Stimulated activated CD8-positive, alpha-beta memory T cell treated with anti-CD3 and anti-CD28 coated beads, Interleukin-12 subunit alpha, Interleukin-12 subunit beta, amount 100 ng/mL, for 24 hours (primary cell): ENCODE results near the gene CPEB3.
"Not testable (repeated sequence)": the region's sequence is repeated elsewhere in the genome, so short reads cannot be mapped to it uniquely, and the experiment has no call there.

Experiments
- DNase-seq: peaks from one replicate; pipeline ENCODE4 v3.0.0-alpha.2; 2020; ENCODE audit errors: extremely low read depth

Gene CPEB3

DNA sequence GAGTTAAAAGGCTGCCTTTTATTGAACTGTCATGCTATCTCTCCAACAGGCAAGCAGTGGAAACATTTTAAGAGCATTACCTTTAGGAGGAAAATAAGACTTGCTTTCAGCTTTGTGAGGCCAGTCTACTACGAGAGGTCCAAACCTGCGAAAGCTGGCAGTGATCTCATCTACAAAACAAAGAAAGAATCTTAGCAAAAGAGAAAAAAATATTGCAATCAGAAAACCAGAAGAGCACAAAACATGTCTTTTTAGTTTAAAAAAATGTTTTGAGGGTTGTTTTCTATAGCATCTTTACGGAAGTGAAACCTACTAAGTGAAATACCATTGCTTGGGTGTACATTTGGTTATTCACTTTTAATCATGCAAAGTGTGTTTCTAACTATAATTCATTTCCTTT is 147.9 kb downstream of the CPEB3 start:
- no peak for DNase-seq

DNA sequence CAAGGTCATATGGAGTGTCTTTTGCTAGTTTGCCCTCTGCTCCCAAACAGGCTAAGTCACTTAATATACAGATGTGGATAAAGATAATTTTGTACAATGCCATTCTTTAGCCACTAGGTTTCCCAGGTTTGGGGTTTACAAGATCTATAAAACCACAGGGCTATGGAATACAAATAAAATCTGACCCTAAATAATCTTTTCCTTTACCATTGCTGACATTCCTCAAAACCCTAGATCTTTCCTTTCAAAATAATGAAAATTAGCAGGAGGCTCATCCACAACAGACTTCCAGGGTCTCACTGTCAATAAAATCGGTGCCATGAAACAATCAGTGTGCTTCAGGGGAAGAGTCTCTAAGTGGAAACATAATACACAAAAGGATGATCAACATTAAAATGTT is 148.4 kb downstream of the CPEB3 start:
- no peak for DNase-seq

DNA sequence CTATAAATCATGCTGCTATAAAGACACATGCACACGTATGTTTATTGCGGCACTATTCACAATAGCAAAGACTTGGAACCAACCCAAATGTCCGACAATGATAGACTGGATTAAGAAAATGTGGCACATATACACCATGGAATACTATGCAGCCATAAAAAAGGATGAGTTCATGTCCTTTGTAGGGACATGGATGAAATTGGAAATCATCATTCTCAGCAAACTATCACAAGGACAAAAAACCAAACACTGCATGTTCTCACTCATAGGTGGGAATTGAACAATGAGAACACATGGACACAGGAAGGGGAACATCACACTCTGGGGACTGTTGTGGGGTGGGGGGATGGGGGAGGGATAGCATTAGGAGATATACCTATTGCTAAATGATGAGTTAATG is 149.7 kb downstream of the CPEB3 start:
- not testable (repeated sequence) for DNase-seq

DNA sequence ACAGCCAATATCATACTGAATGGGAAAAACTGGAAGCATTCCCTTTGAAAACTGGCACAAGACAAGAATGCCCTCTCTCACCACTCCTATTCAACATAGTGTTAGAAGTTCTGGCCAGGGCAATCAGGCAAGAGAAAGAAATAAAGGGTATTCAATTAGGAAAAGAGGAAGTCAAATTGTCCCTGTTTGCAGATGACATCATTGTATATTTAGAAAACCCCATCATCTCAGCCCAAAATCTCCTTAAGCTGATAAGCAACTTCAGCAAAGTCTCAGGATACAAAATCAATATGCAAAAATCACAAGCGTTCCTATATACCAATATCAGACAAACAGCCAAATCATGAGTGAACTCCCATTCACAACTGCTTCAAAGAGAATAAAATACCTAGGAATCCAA is 156.8 kb downstream of the CPEB3 start:
- not testable (repeated sequence) for DNase-seq

DNA sequence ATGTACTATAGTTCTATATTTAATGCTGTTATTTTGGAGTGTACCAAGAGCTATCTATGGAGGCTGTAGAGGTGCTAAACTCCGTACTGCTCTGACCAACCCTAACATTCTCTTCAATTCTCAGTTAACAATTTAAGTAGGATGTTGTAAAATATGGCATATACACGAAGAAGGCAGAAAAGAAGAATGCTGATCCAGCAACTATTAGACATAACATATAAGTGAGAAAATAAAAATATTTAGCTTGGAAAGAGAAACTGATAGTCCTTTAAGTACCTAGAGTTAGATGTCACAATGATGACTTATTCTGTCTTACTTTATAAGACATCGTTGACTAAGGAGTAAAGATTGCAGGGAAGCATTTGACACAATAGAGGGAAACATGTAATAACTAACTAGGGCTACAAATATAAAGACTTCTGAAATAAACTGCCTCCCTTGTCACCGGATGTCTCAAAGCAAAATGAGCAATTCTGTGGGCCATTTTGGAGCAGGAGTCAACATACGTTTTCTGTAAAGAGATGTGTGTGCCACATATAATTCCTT is 159.5 kb downstream of the CPEB3 start:
- no peak for DNase-seq

DNA sequence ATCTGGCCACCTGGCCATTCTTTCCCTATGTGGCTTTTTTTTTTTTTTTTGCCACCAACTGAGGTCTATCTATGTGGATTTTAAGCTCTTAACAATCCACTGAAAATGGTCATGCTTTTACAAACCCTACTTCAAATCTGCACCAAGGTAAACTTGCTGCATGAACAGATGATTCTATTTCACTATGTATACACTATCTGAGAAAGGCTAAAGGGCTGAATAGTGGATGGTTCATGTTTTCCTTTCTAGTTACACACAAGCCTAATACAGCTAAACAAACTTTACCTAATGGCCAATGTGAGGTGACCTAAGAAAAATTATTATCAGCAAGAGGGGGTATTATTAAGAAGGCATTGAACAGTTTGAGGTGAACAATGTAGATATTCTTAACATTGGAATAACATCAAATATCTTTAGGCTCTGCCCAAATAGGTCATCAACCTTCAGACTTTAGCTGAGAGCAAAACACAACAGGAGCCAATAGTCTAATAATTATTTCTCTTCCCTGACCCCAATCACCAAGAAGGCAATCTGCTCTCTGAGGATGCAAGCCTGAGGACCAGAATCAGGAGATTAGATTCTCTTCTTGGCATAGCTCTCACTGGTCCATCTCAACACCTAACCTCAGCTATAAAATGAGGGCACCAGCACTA is 160.1 kb downstream of the CPEB3 start:
- no peak for DNase-seq

DNA sequence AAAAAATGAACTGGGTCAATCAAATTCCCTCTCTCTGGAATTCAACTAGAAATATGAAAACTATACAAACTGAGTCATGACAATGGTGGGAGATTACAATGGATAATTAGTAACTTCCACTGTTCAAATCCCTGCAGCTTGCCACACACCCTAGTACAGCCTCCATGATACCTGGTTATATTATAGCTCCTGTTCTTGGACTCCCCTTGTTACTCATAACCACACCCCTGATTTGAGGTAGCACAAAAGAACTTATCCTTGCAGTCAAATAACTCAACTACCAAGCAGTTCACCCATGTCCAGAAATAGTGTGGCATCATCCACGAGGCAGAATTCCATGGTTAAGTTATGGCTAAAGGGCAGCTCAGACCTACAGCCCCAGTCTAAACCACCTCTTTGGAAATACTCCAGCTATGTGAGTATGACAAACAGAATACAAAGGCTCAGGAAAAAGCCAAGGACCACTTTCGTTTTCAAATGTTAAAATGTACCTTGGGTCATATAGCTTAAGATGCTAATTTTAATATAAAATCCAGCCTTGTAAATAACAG is 164.7 kb downstream of the CPEB3 start:
- no peak for DNase-seq

DNA sequence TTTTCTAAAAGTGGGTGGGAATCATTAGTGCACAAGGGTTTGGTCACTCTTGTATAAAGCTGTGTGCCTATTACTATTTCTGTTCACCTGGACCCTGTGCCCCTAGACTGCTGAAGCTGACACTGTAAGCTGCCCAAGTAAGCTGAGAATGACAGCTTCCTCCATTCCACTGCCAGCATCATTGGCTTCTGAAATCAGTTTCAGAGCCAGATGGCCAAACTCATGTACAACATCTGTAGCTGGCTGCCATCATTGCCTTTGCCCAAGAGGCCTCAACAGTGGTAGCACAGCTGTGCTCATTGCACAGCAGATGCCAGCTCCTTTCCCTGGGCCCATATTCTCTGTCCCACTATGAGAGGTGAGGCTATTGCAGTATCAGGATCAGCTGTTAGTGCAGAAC is 165.7 kb downstream of the CPEB3 start:
- DNase-seq = no peak

DNA sequence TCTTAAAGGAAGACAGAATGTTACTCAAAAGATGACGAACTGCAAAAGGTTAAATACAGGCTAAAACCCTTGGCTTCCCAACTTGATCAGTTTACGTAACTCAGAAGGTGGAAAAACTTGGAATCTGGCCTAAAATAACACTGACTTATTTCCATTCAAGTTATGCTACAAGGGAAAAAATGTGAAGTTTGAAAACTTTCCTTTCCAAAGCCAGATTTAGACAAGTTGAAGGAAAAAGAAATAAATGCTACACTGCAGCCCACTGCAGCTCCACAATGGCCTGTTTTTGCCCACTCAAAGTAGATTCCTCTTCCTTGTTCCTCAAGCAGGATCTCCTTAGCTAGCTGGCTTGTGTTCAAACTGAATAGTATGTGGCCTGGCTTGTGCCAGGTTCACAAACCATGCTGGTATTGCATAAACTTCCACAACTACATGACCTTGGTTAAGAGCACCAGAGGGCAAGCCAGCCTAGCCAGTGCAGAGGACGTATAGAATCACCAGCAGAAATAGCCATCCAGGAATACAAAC is 166.2 kb downstream of the CPEB3 start:
- no peak for DNase-seq

DNA sequence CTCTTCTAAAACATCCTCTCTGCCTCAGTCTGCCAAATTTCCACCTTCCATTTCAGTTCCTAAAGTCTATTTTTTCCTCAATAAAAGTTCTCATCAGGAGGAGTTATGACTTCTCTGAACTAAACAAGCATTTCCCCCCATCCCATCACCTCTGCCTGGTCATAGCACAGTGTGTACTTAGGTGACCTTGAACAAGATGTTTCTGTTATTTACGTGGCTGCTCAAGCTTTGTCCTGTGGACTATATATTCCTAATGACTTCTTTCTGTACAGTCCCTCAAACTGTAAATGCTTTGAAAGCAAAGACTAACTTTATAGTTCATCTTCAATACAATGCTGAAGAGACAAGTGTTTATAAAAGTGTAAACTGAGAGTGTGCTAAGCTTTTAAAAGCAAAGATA is 166.9 kb downstream of the CPEB3 start:
- DNase-seq = no peak

DNA sequence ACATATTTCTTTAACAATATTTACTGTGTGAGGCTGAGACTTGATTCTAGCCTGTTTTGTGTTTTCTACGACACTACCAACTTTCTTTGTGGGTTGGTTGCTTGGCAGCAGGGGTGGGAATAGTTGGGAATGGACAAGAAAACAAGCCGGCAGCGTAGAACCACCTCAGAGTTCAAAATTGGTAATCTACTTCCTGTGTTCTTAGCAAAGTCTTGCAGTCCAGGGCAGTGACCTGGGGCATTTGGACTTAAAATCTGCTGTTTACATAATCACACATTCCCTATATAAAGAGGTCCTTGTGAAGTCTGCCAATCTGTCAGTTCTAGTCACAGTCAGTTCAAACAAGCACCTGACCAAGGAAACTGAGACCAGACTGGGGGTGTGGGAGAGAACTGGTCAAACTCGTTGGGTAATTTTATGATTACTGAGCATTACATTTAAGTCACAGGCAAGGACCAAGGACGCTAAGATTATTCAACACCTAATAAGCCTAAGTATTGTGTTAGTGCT is 167.9 kb downstream of the CPEB3 start:
- no peak for DNase-seq

DNA sequence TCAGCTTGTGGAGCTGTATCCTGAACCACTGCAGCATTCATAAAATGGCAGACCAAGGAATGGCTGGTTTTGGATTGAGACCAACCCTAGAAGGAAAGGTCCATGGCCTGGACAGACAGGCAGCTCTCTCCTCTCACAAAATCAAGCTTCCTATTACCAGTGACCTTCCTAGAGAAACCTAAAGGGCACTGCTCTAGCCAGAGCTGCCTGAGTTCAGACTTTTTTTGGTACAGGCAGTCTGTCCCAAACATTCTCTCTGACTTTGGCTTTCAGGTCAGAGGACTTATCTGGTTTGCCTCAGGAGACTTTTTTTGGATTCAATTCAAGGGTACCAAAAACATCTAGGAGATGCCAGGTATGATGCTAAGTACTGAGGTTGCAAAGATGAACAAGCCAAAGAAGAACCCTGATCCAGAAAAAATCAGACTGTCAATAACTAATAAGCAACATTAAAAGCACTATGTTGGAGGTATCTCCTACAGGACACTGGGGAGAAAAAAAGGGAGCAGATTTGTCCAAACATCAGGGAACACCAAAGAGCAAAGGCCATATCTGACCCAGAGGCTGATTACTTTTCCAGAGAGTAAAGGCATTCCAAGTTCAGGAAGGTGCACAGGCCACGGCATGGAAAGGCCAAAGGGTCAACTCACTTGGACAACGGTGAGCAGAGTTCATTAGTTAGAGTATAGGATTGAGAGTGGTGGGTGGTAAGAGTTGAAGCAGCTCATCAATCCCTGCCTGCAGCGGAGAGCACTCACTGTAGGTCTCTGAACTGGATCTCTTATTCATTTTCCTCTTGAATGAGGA is 169.0 kb downstream of the CPEB3 start:
- no peak for DNase-seq

DNA sequence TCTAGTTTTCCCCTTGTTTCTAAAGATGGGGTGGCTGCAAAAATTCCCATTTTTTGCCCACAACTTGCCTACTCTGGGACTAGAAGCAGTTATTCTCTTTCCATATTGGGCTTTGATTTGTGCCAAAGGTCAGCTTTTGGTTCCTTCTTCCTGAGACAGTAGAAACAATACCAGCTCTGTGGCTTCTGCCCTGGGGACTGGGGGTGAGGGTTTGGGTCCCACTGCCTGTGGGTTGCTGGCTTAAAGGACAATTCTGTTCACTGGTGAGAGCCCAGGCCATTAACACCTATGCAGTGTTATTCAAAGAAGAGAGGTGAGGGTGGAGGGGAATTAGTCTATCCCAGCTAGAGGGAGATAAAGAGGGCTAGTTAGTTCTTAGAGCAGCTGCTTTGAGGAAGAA is 171.5 kb downstream of the CPEB3 start:
- DNase-seq = no peak

DNA sequence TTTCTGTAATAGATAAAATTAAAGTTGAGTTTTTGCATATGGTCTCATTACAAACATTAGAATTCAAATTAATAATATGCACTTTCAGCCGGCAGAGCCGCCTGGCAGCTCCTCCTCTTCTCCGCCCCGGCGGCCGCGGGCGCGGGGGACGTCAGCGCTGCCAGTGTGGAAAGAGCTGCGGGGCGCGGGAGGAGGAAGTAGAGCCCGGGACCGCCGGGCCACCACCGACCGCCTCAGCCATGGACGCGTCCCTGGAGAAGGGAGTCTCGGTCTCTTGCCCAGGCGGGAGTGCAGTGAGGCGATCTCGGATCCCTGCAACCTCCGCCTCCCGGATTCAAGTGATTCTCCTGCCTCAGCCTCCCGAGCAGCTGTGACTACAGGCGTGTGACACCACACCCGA is 176.0 kb downstream of the CPEB3 start:
- DNase-seq = not testable (repeated sequence)

DNA sequence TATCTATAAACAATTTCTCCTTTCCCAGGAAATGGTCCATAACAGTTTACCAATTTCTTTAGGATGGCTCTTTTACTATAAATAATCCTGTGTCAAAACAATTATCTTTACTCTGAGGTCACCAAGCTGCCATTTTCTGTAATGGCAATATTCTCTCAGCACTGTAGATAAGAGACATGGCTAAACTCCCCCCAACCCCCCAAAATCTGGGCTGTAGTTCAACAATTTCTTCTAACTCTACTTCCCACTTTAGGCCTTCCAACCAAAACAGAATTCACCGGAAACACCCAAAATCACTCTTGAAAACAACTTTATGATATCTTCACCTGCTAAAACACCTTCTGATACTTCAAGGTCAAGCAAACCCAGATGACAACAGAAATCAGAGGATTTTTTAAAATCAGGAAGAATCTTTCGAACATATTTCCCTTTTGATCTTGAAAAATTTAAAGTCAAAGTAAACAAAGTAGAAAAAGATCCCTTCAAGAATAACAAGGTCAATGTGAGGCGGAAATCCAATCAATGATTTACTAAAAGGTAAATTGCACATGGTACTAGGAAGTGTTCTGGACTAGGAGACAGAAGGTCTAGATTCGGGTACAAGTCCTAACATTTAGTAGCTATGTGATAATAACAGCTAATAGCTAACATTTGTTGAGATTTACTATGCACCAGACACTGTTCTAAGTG is 176.8 kb downstream of the CPEB3 start:
- no peak for DNase-seq

DNA sequence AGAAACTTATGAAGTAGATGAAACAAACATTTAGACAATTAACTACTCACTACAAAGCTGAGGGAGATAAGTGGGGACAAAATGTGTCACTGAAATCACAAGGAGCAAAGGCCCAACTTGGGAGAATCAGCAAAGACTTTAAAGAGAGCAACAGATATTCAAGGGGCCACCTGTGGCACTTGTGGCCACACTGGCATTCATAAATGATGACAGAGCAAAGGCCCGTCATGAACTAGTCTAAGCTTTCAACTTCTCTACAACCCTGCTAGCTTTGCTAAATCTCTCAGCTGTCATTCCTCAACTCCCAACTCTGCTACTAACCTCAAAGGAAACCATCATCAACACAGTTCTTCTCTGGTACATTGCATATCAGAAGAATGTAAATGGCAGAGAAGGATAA is 178.4 kb downstream of the CPEB3 start:
- no peak for DNase-seq

DNA sequence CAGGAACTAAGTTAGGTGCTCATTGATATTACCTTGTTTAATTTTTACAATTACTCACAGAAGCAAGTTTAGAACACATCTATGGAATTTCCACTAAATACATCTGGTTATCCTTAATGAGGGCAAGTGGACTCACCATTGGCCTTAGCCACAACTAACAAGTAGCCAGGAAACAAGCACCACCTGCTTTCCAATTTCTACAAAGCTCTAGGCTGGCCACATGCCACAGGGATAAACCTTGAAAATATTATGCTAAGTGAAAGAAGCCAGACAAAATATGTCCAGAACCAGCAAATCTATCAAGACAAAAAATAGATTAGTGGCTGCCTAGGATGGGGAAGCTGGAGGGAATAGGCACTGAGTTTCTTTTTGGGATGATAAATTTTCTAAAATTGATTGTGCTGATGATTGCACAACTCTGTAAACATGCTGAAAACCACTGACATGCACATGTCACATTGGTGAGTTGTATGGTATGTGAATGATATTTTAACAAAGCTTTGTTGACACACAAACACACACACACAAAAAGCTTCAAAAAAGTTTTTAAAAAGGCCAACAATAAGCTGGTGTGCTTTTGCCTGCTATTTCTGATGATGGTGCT is 179.4 kb downstream of the CPEB3 start:
- DNase-seq = no peak

DNA sequence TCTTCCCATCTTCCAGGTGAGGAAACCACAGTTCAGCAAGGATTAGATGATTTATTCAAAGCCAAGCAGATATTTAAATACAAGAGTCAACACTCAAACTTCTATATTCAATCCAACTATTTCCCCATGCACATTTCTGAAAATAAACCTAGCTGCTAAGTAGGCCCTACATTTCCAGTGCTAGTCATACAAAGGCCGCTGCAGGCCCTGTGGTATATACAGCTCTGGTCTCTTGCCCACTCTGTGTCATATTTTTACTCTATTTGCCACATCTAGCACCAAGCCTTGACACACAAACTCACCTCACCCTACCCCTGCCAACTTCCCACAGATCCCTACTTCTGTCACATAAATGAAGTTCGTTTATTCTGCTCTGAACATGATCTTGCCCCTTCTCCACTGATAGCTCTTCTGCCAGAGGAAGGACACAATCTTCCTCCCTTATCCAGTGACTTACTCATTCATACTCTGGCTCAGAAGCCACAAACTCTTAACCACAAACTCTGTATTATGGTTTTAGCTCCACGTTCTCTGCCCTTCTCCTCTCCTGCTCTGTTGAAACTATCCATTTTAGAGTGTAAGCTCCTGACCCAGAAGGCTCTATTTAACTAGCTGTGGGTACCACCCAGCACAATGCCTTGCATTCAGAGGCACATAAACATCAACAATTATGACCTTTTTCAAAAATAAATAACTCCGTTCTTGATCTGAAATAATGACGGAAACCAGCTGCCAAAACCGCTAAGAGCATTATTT is 180.7 kb downstream of the CPEB3 start:
- DNase-seq = no peak

DNA sequence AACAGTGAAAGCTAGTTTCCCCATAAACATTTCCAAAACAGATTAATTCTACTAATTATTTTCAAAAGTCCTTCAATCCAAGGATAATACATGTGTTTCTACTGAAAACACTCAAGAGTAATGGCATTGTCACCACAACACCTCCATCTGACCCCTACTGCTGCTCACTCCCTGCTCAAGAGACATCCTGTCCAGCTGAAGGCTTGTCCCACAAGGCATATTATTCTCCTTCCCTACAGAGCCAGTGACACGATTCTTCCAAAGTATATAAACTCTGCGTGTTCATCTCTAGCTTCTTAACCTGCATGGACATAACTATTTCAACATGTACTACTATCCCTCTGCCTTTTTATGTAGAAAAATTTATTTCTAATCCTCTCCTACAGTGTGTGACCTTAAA is 182.1 kb downstream of the CPEB3 start:
- DNase-seq = no peak

DNA sequence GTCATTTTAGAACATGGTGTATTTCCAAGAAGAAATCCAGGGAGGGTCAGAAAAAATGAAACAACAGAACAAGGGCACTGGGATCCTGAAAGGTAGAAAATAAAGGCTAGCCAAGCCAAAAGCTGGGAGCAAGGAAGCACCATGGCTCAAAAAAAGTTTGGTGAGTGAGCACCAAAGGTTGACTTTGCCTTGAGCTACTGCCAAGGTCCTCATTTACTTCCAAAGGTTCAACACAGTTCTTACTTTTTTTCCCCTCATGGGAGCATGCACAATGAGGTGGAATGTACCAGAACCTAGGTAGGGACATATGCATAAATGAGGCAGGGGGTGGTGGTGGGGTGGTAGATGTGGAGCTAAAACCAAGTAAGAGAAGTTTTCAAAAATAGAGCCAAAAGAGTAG is 182.8 kb downstream of the CPEB3 start:
- no peak for DNase-seq
